Prostate gland (tissue), 2 donors: ENCODE data around the gene ITGA11. TPM values are rescaled to one million over a fixed set of nuclear protein-coding genes. Genes with fewer than 3 reads are reported as not detected.

Experiments used
- DNase-seq: peaks from one replicate; pipeline ENCODE4 v3.0.0-alpha.2; 2019; ENCODE audit warnings: low spot score
- H3K27ac ChIP-seq, 2 donors: fragments of 200-600 bp; sonication (generic); 2 replicates each; pipeline ENCODE4 v1.5.1; 2017 to 2019
- H3K27me3 ChIP-seq: fragments of 200-600 bp; sonication (generic); replicated peaks from 2 replicates; pipeline ENCODE4 v1.5.1; 2019; ENCODE audit not compliant: insufficient read depth
- H3K36me3 ChIP-seq, 2 donors: fragments of 200-600 bp; sonication (generic); 1 replicate in 1 of 2; 2 replicates in 1 of 2; pipeline versions ENCODE4 v1.5.1 to v1.8.1; 2017 to 2019
- H3K4me1 ChIP-seq: fragments of 200-600 bp; sonication (generic); replicated peaks from 2 replicates; pipeline ENCODE4 v1.5.1; 2019
- H3K4me3 ChIP-seq, 2 donors: fragments of 200-600 bp; sonication (generic); 2 replicates each; pipeline ENCODE4 v1.5.1; 2017 to 2019
- H3K9me3 ChIP-seq: fragments of 200-600 bp; sonication (generic); 2 replicates; pipeline ENCODE4 v1.5.1; 2017
- CTCF ChIP-seq, 4 experiments: fragments of 200-600 bp in 2 of 4; fragments of 450-650 bp in 2 of 4; sonication (generic) in 2 of 4; IDR thresholded peaks; 1 replicate in 3 of 4; 2 replicates in 1 of 4; pipeline ENCODE4 v1.5.1; 2016 to 2019; ENCODE audit warnings: antibody characterized with exemption in 4 of 4, mild to moderate bottlenecking in 2 of 4, moderate library complexity in 2 of 4
- POLR2A ChIP-seq: fragments of 450-650 bp; IDR thresholded peaks from one replicate; pipeline ENCODE4 v1.6.1; 2016; ENCODE audit warnings: antibody characterized with exemption, mild to moderate bottlenecking
- POLR2AphosphoS5 ChIP-seq: sonication (generic); formaldehyde crosslinking; IDR thresholded peaks from one replicate; pipeline ENCODE4 v1.6.1; 2017; ENCODE audit warnings: antibody characterized with exemption
- WGBS: methylation state at CpG from one replicate; pipeline ENCODE4 v1.1.5; 2018; 5-methylcytosine and 5-hydroxymethylcytosine counted together
- intact Hi-C: fragments of 100-400 bp; cut with DNase I; formaldehyde crosslinking; loops from one replicate; pipeline ENCODE4 v1.14.2; 2022
- total RNA-seq, 2 donors: library from RNA; depleted of rRNA; stranded (reverse); fragments of >200 nt; gene quantifications; one replicate each; pipeline ENCODE4 v1.1.0, GENCODE V29; 2016

ITGA11 gene
- total RNA-seq, 2 donors from 2014 or later: 2.0 to 11.0 TPM

DNA sequence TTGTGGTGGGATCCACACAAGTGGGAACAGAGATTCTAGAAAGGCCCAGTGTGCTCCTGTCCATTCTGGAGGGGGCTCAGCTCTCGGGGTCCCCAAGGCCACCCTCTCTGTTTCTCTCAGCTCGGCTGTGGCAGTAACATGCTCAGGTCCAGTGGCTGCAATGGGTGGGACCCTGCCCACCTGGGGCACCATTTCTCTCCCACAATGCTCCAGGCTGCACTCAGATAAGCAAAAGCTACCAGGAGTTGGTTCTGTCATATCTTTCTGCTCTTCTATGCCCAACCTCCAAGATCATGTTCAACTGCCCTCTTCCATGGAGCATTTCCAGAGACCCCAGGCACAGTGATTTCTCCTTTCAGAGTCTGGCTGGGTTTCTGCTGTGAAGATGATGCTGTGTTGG, 40.8 kb downstream of the ITGA11 start:
- no peaks in the 10 kb centered on the region for H3K4me1 ChIP-seq
- intact Hi-C loops: no loop called here
- no peak for DNase-seq
- H3K27ac ChIP-seq: no peak overlapping the region
- TF ChIP-seq POLR2A: no peak
- TF ChIP-seq POLR2AphosphoS5: no peak
- no peak for TF ChIP-seq CTCF (IDR thresholded peaks at IDR 0.05)
- H3K9me3 ChIP-seq: no peaks in the 10 kb centered on the region
- no peak overlapping the region for H3K4me3 ChIP-seq
- H3K27me3 ChIP-seq: no peaks in the 10 kb centered on the region
- 100% methylated on average over 2 of the region's 2 CpGs for WGBS
- no peaks in the 10 kb centered on the region for H3K36me3 ChIP-seq

GRCh38 chr15:68389936-68390817, 41.8 kb downstream of the ITGA11 start:
- H3K4me3 ChIP-seq: no peak overlapping the region
- no peaks in the 10 kb centered on the region for H3K36me3 ChIP-seq
- DNase-seq: no peak
- TF ChIP-seq CTCF (IDR thresholded peaks at IDR 0.05) (no peak), POLR2AphosphoS5 (no peak), POLR2A (no peak)
- H3K9me3 ChIP-seq: no peaks in the 10 kb centered on the region
- 80% methylated on average over 15 of the region's 15 CpGs for WGBS
- H3K27me3 ChIP-seq: no peaks in the 10 kb centered on the region
- no peaks in the 10 kb centered on the region for H3K4me1 ChIP-seq
- intact Hi-C loops: loop anchor here (10.0 kb wide), 1 partner anchor 285 kb away; no protein-coding TSS in a partner anchor
- no peak overlapping the region for H3K27ac ChIP-seq

GRCh38 chr15:68389041-68389930, 42.7 kb downstream of the ITGA11 start:
- H3K27me3 ChIP-seq: no peaks in the 10 kb centered on the region
- H3K27ac ChIP-seq: no peak overlapping the region
- H3K4me3 ChIP-seq: no peak overlapping the region
- 87% methylated on average over 7 of the region's 7 CpGs for WGBS
- no peak for DNase-seq
- TF ChIP-seq CTCF (IDR thresholded peaks at IDR 0.05) (no peak), POLR2AphosphoS5 (no peak), POLR2A (no peak)
- intact Hi-C loops: loop anchor here (10.0 kb wide), 1 partner anchor 286 kb away; no protein-coding TSS in a partner anchor
- H3K36me3 ChIP-seq: no peaks in the 10 kb centered on the region
- H3K9me3 ChIP-seq: no peaks in the 10 kb centered on the region
- no peaks in the 10 kb centered on the region for H3K4me1 ChIP-seq

GRCh38 chr15:68387381-68388143, 44.4 kb downstream of the ITGA11 start:
- Histone ChIP-seq H3K4me1 (no peaks in the 10 kb centered on the region), H3K4me3 (no peak overlapping the region), H3K36me3 (no peaks in the 10 kb centered on the region), H3K27me3 (no peaks in the 10 kb centered on the region), H3K9me3 (no peaks in the 10 kb centered on the region), H3K27ac (no peak overlapping the region)
- 83% methylated on average over 12 of the region's 12 CpGs for WGBS
- intact Hi-C loops: loop anchor here (10.0 kb wide), 1 partner anchor 287 kb away; no protein-coding TSS in a partner anchor
- peak; percentile 1 for DNase-seq
- TF ChIP-seq POLR2A (no peak), POLR2AphosphoS5 (no peak), CTCF (IDR thresholded peaks at IDR 0.05) (no peak)
